ENCODE data around the gene ENO1.
A peak's percentile ranks its signal among the peaks of the same experiment; 100 is the strongest.
"Not testable (repeated sequence)": the region's sequence is repeated elsewhere in the genome, so short reads cannot be mapped to it uniquely, and the experiment has no call there.

ENO1 gene

DNA sequence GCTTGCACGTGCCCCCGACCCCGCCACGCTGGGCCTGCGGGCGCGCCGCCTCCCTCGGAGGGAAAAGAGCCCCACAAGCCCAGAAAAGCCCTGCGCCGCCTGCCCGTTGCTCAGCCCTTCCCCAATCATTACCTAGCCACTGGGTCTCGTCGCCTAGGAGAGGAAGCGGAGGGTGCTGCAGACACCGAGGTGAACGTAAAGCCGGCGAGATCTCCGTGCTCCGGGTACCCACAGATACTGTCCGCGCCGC is at the start of gene ENO1:
Gene ENO1 (minus strand): TSS at position 239 of the 250 bp plus-strand sequence. CDS start 3,778 bp downstream, outside the sequence.
- no peak for DNase-seq
- no peaks in the 10 kb centered on the region for H3K27me3 Mint-ChIP-seq
- H3K4me3 Mint-ChIP-seq: peak within 1 kb of the TSS; percentile 97
- H3K9me3 Mint-ChIP-seq: no peaks in the 10 kb centered on the region
- H3K36me3 Mint-ChIP-seq (ENCODE audit: low read depth): peaks cover 60% of the 10 kb centered on the region
- peak within 1 kb of the TSS; percentile 100 for H3K27ac Mint-ChIP-seq
- peaks cover 44% of the 10 kb centered on the region for H3K4me1 Mint-ChIP-seq (ENCODE audit: low read depth)

DNA sequence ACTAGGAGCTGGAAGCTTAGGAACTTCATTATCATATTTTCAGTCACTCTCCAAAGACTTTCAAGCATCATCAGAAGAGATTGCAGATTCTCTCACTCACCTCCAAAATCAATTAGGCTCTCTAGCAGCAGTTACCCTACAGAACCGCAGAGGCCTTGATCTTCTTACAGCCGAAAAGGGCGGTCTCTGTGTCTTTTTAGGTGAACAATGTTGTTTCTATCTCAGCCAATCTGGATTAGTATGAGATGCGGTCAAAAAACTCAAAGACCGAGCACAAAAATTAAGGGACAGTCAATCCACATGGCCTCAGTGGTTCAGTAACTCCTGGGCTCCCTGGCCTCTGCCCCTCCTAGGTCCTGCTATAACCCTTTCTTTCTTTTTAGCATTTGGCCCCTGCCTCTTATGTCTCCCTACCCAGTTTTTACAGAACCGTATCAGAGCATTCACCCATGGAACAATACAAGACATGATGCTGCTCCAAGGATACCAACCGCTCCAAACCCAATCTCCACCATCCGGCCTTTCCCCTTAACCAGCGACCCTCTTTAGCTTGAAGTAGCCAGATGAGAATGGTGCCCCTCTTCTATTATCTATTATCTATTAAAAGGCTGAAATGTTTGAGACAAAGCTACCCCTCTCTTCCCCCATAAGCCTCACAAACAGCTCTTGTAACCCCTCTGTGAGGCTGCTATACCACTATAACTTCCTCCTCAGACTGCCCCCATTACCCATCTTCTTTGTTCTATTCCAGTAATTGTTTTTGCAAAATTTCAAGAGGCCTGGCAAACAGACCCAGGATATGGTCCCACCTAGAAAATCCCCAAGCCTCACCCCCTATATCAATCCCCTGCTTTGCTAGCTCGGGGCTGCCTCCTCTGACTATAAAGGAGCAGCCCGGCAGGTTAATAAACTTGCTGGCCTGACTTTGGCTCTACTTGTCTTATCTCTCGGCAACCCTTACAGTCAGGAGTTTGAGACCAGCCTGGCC is 48.5 kb upstream of the ENO1 start:
- DNase-seq: no peak
- H3K9me3 Mint-ChIP-seq: no peaks in the 10 kb centered on the region
- H3K4me3 Mint-ChIP-seq: no peak overlapping the region
- peaks cover 12% of the 10 kb centered on the region for H3K4me1 Mint-ChIP-seq (ENCODE audit: low read depth)
- H3K27ac Mint-ChIP-seq: no peak overlapping the region
- no peaks in the 10 kb centered on the region for H3K27me3 Mint-ChIP-seq
- no peaks in the 10 kb centered on the region for H3K36me3 Mint-ChIP-seq (ENCODE audit: low read depth)

DNA sequence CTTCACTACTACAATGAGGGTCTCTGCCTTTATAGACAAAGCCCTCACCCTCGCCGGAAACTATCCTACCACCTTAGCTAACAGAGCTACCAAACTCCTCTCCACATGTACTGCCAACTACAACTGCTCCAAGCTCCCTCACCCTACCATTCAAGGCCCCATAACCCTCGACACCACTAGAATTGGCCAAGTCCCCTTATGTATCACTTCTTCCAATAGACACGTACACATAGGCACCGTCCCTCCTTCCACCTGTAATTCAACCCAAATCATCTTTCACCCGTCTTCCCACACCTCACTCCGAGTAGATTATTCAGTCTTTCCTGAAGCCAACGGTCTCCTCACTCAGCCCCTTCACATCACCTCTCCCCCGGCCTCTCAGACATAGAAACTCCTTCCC is 47.5 kb upstream of the ENO1 start:
- Mint-ChIP-seq H3K27ac (no peak overlapping the region), H3K36me3 (ENCODE audit: low read depth) (no peaks in the 10 kb centered on the region), H3K4me3 (no peak overlapping the region), H3K4me1 (ENCODE audit: low read depth) (peaks cover 18% of the 10 kb centered on the region), H3K9me3 (no peaks in the 10 kb centered on the region), H3K27me3 (no peaks in the 10 kb centered on the region)
- no peak for DNase-seq

DNA sequence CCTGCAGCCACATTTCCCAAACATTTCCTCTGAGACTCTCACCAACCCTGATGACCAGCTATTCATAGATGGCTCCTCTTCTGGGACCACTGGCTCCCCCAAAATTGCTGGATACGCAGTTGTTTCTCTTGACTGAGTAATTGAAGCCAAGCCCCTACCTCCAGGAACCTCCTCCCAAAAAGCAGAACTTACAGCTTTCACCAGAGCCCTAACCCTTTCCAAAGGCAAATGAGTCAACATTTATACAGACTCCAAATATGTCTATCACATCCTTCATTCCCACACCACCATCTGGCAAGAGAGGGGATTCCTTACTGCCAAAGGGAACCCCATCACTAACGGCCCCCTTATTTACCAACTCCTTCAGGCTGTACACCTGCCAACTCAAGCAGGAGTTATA is 46.9 kb upstream of the ENO1 start:
- no peak overlapping the region for H3K4me3 Mint-ChIP-seq
- H3K27me3 Mint-ChIP-seq: no peaks in the 10 kb centered on the region
- no peak overlapping the region for H3K27ac Mint-ChIP-seq
- peaks cover 24% of the 10 kb centered on the region for H3K4me1 Mint-ChIP-seq (ENCODE audit: low read depth)
- H3K36me3 Mint-ChIP-seq (ENCODE audit: low read depth): no peaks in the 10 kb centered on the region
- no peaks in the 10 kb centered on the region for H3K9me3 Mint-ChIP-seq
- no peak for DNase-seq

DNA sequence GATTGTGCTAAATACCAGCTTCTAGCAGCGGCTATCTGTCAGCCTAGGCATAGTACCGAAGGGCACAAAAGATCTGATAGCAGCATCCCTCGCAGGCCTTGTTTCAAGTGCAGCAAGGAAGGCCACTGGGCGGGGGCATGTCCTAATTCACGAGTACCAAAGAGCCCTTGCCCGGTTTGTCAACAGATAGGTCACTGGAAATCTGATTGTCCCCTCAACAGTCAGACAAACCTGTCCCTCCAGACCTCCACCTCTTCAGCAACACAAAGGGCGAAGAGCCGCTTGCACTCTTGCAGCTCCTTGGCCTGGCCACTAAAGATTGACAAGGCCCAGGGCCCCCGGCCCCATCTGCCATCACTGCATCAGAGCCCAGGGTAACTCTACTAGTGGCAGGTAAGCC is 44.5 kb upstream of the ENO1 start:
- DNase-seq: no peak
- Mint-ChIP-seq H3K4me3 (no peak overlapping the region), H3K27me3 (no peaks in the 10 kb centered on the region), H3K4me1 (ENCODE audit: low read depth) (peaks cover 22% of the 10 kb centered on the region), H3K36me3 (ENCODE audit: low read depth) (peaks cover 2% of the 10 kb centered on the region), H3K9me3 (no peaks in the 10 kb centered on the region), H3K27ac (peak overlapping the region; percentile 53)

DNA sequence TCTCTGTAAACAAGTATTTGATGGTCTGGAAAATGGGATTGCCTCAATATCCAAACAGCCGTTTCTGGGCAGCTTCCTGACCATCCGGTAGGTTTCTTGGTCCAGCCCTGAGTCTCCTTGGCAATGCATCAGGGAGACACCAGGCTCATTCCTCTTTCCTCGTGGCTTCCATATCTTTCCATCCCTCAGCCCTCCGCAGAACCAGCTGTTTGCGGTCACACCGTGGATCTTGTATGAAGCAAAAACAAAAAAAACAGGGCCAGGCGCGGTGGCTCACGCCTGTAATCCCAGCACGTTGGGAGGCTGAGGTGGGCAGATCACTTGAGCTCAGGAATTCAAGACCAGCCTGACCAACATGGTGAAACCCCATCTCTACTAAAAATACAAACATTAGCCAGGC is 39.0 kb upstream of the ENO1 start:
- H3K4me1 Mint-ChIP-seq (ENCODE audit: low read depth): peaks cover 26% of the 10 kb centered on the region
- H3K27me3 Mint-ChIP-seq; H3K4me3 Mint-ChIP-seq; DNase-seq; H3K36me3 Mint-ChIP-seq (ENCODE audit: low read depth); H3K9me3 Mint-ChIP-seq: not testable (repeated sequence)
- peak overlapping the region; percentile 44 for H3K27ac Mint-ChIP-seq

DNA sequence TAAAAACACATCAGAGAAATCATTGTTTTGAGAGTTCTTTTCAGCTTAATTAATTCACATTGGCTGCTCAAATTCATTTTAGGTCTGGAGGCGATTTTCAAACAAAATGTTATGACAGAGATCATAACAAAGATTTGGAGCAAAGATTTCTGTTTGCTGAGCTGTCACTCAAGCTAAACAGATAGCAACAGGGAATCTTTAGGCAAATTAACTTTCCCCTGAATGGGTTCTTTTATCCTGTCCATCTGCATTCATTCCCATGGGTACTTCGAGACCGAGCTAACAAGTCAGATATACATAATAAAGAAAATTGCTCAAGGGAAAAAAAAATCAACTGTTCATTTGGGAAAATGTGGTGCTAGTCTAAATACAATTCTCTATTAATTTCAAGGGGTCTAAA is 37.0 kb upstream of the ENO1 start:
- Mint-ChIP-seq H3K27me3 (no peaks in the 10 kb centered on the region), H3K9me3 (no peaks in the 10 kb centered on the region), H3K4me3 (no peak overlapping the region), H3K27ac (no peak overlapping the region), H3K4me1 (ENCODE audit: low read depth) (peaks cover 15% of the 10 kb centered on the region), H3K36me3 (ENCODE audit: low read depth) (peaks cover 2% of the 10 kb centered on the region)
- no peak for DNase-seq

DNA sequence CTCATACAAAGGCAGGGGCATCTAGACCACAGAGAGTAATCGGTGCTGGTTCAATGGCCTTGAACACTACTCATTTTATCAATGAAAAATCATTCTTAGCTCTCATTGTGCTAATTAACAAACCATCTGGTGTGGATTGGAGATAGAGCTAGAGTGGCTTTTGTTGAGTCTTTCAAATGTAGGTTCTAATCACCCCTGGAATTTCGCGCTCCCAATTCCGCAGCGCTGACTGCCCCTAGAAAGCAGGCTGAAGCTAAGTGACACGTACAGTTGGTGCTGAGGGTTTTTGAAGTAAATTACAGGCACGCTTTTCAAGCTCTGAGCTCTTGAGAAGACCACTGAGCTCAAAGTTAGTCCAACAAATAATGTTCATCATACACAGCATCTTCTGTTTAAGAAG is 36.0 kb upstream of the ENO1 start:
- peaks cover 16% of the 10 kb centered on the region for H3K4me1 Mint-ChIP-seq (ENCODE audit: low read depth)
- H3K27ac Mint-ChIP-seq: no peak overlapping the region
- no peak for DNase-seq
- H3K27me3 Mint-ChIP-seq: no peaks in the 10 kb centered on the region
- H3K9me3 Mint-ChIP-seq: no peaks in the 10 kb centered on the region
- peaks cover 2% of the 10 kb centered on the region for H3K36me3 Mint-ChIP-seq (ENCODE audit: low read depth)
- H3K4me3 Mint-ChIP-seq: no peak overlapping the region

DNA sequence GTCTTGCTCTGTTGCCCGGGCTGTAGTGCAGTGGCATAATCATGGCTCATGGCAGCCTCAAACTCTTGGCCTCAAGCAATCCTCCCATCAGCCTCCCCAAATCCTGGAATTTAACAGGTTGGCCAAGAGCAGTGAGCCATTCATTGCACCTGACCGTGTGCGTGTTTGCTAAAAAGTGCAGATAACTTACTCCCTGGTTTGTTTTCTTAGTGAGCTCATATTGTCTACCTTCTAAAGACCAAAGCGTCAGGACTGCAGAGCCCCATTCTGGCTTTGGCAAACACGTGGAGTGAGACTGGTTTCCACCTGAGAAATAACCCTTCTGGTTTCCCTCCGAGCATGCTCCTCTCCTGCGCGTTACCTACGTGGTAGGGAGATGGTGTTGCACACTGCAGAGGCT is 35.0 kb upstream of the ENO1 start:
- Mint-ChIP-seq H3K36me3 (ENCODE audit: low read depth) (no peaks in the 10 kb centered on the region), H3K27me3 (no peaks in the 10 kb centered on the region), H3K9me3 (no peaks in the 10 kb centered on the region), H3K4me1 (ENCODE audit: low read depth) (peaks cover 16% of the 10 kb centered on the region), H3K4me3 (no peak overlapping the region), H3K27ac (no peak overlapping the region)
- no peak for DNase-seq

DNA sequence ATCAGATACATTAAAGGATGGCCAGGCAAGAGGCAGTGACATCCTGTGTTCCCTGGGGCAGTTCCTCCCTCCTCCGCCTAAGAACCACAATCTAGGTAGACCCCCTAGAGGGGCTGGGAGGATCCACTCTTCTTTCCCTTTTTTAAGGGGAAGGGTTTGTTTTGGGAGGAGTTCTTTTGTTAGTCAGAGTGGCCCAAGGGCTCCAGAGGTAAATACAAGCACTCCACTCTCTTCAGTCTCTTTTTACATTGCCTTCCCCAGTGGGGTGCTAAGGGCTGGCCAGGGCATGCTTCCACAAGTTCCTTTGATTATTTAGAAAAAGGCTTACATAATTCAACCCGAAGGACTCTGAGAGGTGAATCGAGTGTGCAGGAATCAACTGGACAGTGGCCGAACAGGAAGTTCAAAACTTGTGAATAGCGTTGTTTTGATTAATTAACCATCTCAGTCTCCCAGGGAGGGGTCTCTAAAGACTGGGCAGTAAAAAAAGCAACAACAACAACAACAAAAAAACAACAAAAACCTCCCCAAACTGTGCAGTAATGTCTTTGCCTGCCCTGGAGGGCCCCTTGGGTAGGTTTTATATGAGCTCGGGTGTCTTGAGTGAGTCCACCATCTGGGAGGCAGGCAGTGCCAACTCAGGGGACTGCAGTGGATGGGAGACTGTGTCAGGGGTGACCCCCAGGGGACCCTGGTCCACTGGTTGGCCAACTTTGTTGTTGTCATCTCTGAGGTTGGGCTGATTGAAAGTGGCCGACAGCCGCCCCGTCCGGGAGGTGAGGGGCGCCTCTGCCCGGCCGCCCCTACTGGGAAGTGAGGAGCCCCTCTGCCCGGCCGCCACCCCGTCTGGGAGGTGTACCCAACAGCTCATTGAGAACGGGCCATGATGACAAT is 33.2 kb upstream of the ENO1 start:
- peaks cover 12% of the 10 kb centered on the region for H3K4me1 Mint-ChIP-seq (ENCODE audit: low read depth)
- DNase-seq: no peak
- H3K27me3 Mint-ChIP-seq: no peaks in the 10 kb centered on the region
- H3K4me3 Mint-ChIP-seq: no peak overlapping the region
- peak overlapping the region; percentile 37 for H3K27ac Mint-ChIP-seq
- H3K36me3 Mint-ChIP-seq (ENCODE audit: low read depth): no peaks in the 10 kb centered on the region
- no peaks in the 10 kb centered on the region for H3K9me3 Mint-ChIP-seq

DNA sequence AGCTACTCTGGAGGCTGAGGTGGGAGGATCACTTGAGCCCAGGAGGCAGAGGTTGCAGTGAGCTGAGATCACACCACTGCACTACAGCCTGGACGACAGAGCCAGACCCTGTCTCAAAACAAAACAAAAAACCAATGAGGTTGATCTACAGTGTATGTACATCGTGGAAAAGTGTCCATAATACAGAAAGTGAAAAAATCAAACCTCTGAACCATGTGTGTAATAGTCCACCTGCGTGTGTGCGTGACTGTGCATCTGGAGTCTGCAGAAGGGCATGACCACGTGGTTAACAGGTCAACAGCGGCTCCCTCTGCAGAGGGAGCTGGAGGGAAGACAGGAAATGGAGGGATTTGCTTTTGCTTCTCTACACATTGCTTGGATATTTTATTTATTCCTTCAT is 32.4 kb upstream of the ENO1 start:
- no peak overlapping the region for H3K4me3 Mint-ChIP-seq
- no peaks in the 10 kb centered on the region for H3K27me3 Mint-ChIP-seq
- no peak overlapping the region for H3K27ac Mint-ChIP-seq
- H3K9me3 Mint-ChIP-seq: no peaks in the 10 kb centered on the region
- DNase-seq: no peak
- H3K36me3 Mint-ChIP-seq (ENCODE audit: low read depth): no peaks in the 10 kb centered on the region
- H3K4me1 Mint-ChIP-seq (ENCODE audit: low read depth): peaks cover 14% of the 10 kb centered on the region

DNA sequence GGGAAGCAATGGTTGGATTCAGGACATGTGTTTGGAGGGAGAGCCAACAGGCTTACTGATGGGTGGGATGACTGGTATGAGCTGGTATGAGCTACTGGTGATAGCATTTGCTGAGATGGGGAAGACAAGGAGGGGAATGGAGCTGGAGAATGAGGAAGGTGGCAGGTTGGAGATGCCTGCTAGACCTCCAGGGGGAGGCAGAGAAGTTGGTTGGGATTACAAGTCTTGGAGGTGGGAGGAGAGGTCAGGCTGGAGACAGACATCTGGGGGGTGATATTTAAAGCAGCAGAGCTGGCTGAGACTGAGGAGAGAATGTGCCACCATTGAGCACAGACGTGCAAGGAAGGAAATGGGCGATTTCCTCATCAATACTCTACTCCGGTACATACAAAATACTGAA is 31.8 kb upstream of the ENO1 start:
- Mint-ChIP-seq H3K9me3 (no peaks in the 10 kb centered on the region), H3K4me1 (ENCODE audit: low read depth) (peaks cover 17% of the 10 kb centered on the region), H3K27ac (peak overlapping the region; percentile 18), H3K27me3 (no peaks in the 10 kb centered on the region), H3K36me3 (ENCODE audit: low read depth) (no peaks in the 10 kb centered on the region), H3K4me3 (no peak overlapping the region)
- DNase-seq: no peak

DNA sequence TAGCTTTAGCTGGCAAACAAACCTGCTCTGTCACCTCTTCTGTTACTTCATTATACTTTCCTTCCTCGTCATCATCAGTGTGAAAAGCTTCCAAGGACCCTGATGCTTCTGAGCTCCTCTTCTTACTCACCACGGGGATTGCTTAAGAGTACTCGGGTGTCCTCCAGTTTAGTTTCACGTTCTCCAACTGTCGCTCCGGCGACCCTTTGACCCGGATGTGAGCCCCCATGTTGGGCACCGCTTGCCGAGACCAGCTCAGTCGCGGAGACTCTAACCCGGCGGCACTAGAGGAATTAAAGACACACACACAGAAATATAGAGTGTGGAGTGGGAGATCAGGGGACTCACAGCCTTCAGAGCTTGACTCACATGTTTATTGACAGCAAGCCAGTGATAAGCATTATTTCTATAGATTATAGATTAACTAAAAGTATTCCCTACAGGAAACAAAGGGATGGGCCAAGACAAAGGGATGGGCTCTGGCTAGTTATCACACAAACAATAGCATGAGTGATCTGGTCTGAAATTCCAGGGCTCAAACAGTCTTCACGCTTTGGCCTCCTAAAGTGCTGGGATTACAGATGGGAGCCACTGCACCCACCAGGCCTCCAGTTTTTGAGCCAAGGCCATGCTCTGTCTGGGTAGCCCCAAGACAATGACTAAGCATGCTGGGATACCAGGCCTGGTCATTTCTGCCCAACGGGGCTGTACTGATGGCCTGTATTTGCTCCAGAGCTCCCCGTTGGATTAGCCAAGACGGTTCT is 30.1 kb upstream of the ENO1 start:
- Mint-ChIP-seq H3K4me3 (no peak overlapping the region), H3K27ac (no peak overlapping the region), H3K36me3 (ENCODE audit: low read depth) (no peaks in the 10 kb centered on the region), H3K9me3 (no peaks in the 10 kb centered on the region), H3K27me3 (no peaks in the 10 kb centered on the region), H3K4me1 (ENCODE audit: low read depth) (peaks cover 20% of the 10 kb centered on the region)
- DNase-seq: no peak

DNA sequence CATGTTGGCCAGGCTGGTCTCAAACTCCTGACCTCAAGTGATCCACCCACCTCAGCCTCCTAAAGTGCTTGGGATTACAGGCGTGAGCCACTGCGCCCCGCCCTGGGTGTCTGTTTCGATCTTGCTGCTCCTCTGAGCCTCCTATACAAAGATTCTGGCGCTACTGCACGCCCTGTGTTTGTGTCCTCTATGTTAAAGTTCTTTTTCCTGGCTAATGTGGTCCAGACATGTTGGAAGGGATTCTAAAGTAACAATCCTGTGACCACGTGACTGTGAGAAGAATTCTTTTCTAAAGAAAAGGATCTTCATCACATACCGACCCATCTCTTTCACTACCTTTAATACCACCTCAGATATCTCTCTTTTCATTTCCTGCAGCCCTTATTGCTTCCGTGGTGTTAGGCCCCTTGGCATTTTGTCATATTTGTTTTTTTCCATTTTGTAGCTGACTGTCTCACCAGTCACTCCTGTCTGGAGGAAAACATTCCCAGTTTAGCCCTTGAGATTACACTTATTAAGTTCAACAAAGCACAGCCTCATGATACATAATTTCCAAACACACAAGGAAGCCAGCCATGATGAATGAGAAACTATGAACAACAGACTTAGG is 27.2 kb upstream of the ENO1 start:
- Mint-ChIP-seq H3K36me3 (ENCODE audit: low read depth) (peaks cover 6% of the 10 kb centered on the region), H3K4me3 (no peak overlapping the region), H3K27ac (peak overlapping the region; percentile 53), H3K9me3 (peaks cover 4% of the 10 kb centered on the region), H3K4me1 (ENCODE audit: low read depth) (peaks cover 37% of the 10 kb centered on the region), H3K27me3 (no peaks in the 10 kb centered on the region)
- no peak for DNase-seq

Measured in activated T-cell treated with anti-CD3 and anti-CD28 coated beads, Interleukin-2, amount 50 U/mL, for 24 hours (primary cell).